HG03196 (cell line): ENCODE measurements around the gene PJA1.

Source experiments
- ATAC-seq: cut with Tn5 transposase; IDR thresholded peaks from one replicate; pipeline ENCODE4 v1.9.1; 2021; ENCODE audit not compliant: unreplicated experiment

The PJA1 gene, protein sequence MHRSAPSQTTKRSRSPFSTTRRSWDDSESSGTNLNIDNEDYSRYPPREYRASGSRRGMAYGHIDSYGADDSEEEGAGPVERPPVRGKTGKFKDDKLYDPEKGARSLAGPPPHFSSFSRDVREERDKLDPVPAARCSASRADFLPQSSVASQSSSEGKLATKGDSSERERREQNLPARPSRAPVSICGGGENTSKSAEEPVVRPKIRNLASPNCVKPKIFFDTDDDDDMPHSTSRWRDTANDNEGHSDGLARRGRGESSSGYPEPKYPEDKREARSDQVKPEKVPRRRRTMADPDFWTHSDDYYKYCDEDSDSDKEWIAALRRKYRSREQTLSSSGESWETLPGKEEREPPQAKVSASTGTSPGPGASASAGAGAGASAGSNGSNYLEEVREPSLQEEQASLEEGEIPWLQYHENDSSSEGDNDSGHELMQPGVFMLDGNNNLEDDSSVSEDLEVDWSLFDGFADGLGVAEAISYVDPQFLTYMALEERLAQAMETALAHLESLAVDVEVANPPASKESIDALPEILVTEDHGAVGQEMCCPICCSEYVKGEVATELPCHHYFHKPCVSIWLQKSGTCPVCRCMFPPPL

DNA sequence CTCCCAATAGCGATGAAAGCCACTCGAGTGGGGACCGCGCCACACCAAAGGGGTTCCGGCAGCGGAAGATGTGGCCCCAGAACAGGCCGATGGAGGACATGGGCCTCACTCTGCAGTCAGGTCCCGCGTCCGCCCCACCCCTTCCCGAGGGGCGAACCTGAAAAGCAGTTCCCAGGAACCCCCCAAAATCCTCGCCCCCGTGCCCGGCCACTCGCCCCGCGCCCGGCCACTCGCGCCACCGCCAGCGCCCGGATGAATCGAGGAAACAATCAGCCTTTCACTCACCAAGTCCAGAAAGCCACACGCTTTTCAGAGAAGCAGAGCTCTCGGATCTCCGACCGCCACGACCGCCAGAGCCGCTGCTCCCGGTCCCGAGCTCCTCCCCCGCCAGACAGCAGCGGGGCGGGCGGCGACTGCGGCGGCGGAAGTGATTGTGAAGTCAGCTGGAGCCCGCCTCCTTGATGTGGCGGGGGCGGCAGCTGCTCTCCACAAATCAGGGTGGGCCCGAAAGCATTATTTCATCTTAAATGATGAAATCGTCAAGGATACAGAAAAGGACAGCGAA is at the start of gene PJA1:
TSS of gene PJA1 (minus strand) at position 367 of the 565 bp plus-strand sequence. CDS start 2,380 bp downstream, outside the sequence.
- ATAC-seq: peak; percentile 90

DNA sequence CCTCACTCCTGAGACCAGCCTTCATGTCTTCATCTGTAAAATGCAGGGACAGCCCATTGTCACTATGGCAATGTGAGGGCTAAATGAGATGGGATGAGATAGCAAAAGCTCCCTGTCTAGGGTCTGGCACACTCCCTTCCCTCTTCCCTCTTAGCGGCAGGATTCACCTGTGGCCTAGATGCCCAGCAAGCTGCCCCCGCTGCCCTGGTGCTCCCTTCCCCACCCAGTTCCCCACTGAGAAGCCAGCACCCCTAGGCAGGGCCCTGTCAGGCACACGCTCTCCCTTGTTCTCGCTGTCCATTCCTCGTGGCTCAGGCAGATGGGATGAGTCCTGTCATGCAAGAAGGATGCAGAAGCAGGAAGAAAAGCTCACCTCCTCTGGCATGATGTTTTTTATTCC is 49.2 kb upstream of the PJA1 start:
- no peak for ATAC-seq

DNA sequence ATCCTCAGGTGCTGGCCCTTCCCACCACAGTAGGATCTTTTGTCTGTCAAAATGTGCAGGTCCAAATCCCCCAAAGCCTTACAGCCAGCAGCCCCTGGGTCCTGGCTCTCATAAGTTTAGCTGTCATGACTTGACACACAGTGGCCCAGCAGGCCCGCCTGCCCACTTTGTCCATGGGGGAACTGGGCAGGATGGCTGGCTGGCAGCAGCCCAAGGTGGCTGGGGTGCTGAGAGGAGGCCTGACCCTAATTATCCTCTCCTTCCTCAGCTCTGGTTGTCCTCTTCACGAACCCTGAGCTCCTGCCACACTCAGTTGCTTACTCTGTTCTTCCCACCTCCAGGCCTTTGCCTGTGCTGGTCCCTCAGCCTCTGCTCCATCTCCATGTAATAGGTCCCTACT is 46.4 kb upstream of the PJA1 start:
- ATAC-seq: no peak

DNA sequence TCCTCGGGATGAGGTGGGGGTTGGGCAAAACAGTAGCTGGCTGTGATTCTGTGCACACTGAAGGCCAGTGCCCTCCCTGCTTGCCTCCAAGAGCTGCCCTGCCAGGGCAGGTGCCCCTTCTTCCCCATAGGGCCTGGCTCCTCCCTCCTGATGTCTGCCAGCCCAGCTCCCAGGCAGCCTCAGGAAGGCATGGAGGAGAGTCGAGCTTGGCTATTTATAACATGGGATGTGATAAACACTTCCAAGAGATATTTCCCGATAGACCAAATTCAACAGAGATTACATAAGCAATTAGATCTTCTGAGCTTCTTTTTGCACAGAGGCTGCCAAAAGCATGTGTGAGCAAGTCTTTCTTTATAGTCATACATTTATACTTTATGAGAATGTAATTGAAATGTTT is 45.3 kb upstream of the PJA1 start:
- no peak for ATAC-seq

DNA sequence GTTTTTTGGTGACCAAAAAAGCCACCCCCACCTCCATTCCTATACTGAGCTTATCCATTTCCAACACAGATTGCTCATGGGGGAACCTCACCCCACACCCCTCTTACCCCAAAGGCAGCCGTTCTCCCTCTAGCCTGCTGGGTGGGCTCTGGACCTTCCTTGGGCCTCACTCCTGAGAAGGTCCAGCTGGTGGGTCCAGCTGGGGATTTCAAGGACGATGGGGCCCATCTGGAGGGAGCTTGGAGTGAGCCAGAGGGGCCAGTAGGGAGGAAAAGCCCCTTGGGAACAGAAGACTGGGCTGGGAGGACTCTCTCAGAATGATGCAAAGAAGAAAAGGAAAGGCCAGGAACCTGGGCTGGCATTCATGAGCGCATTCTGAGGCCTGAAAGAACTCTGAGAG is 42.0 kb upstream of the PJA1 start:
- no peak for ATAC-seq

DNA sequence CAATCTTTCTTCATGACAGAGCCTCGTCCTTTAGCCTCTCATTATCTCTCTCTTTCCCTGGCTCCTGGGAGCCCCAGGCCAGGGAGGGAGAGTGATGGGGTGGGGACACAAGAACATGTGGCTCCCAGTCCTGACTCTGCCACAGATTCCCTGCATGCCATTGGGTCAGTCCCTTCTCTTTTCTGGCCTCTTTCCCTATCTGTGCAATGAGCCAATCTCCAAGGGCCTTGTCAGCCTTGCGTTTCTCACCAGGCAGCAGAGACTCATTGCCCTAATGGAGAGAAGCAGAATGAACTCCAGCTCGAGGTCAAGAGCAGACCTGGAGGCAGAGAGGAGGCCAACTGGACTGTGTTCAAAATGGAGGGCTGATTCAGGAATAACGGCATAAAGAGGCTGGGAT is 38.4 kb upstream of the PJA1 start:
- no peak for ATAC-seq

DNA sequence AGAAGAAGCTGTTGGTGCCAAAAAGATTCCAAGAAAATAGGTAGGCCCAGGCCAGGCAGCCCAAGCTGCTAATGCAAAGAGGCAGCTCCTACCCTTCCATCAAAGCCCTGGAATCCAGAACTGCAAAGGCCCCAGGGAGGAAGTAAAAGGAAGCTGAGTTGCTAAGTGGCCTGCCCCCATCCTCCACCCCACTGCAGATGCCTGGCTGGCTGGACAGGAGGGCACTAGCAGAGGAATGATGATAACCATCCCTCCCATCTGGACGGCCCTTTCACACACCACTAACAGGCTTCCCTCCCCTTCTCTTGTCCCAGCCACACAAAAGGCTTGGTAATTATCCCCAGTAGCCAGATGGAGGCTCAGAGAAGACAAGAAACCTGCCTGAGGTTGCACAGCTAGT is 32.4 kb upstream of the PJA1 start:
- no peak for ATAC-seq

DNA sequence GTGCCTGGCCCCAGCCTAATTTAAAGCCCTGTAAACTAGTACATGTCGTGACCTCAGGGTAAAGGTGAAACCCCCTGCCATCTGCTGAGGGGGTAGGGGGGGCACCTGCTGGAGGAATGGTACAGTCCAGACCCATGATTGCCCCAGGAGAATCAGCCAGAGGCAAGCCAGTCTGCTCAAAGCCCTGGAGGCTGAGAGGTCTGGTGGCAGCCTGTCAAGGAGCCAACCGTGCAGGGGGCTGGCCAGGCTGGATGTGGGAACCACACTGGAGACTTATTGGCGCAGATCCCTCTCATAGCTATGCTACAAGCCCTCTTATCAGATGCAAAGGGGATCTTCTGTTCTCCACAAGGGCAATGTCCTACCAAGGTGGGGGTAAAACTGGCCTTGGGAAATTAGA is 31.4 kb upstream of the PJA1 start:
- no peak for ATAC-seq

DNA sequence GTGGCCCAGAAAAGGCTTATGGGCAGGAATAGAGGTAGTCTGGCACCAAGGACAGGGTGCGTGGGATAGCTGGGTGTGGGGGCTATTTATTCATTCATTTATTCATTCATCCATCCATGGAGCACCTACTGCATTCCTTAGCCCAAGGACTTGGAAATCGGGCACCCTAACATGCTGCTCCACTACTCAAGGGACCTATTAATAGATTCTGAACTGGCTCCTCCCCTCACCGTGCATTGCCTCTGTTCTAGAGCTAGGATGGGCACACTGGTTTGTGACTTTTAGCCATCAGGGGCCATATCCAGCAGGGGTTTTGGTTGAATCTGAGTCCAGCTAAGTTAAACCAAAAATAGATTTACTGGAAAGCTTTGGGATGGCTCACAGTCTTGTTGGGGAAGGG is 30.6 kb upstream of the PJA1 start:
- ATAC-seq: no peak

DNA sequence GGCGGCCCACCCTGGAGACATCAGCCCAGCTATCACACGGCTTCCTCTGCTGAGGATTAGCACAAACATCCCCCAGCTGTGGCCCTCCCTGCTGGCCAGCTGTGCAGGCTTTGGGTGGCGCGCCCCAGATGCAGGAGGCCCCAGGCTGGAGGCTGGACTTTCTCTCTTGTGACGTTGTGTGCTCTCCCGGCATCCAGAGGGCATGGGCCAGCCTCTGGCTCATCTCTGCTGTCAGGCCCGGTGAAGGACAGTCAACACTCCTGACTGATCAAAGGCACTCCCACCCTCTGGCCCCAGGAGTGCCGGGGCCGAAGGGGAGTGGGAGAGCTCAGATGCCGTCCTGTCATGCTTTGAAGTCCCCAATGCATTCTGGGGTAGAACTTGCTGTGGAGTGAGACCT is 29.9 kb upstream of the PJA1 start:
- no peak for ATAC-seq

DNA sequence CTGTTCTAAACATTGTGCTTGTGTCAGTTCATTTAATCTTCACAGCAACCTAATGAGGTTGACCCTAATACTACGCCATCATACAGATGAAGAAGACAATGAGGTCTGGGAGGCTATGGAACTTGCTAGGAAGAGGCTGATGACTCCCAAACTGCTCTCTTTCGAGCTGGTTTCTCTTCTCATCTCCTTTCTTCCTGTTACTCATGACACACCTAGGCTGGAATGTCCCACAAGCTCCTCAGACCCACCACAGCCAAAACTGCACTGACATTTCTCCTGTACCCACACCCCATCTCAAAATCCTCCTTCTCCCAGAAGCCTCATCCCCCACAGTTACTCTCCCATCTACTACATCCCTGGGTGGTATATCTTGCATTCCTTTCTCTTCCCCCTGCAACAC is 27.4 kb upstream of the PJA1 start:
- ATAC-seq: no peak

DNA sequence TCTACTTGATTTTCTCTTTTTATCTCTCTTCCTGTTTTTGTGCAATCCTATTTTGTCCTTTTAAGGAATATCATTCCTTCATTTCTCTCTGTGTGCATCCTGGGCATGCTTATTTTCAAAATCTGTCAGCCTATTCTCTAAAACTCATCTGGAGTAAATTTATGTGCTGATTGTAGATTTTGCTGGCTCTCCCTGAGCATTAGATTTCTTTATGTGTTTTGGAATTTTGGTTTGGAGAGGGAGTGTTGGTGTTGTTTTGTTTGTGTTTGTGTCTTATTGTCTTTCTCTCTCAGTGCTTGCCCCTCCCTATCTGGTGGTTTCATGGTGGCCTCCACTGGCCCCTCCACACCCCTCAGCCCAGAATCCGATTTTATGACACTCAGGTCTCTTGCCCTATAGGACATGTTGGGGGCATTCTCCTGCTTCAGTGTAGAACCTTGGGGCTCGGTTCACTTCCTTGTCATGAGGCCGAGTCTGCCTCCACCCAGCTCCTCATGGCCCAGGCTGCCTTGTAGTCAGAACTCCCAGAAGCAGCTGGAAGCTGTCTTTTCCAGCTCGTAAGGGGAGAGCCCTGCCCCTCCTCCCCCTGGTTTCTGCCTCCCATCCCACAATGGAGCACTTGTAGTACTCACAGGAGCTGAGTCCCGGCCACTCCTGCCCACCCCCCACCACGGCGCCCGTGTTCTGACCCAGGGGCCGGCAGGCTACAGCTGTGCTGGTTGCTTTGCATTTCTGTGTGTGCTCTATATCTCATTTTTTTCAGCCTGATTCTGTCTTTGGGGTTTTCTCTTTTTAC is 24.5 kb upstream of the PJA1 start:
- no peak for ATAC-seq

DNA sequence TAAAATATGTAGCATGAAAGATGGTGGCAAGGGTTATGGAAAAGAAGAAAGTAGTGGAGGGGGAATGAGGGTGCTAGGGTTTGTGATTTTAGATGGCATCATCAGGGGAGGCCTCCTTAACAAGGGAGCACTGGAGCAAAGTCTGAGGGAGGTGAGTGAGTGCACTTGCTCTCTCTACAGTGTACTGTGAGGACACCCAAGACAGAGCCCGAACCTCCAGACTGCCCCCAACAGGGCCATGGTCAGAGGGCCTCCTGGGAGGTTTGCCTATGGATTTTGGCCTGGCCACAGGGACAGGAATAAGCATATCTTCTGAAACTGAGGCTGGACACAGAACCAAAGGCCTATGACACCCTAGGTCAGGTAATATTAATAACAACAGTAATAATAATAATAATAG is 21.4 kb upstream of the PJA1 start:
- no peak for ATAC-seq

DNA sequence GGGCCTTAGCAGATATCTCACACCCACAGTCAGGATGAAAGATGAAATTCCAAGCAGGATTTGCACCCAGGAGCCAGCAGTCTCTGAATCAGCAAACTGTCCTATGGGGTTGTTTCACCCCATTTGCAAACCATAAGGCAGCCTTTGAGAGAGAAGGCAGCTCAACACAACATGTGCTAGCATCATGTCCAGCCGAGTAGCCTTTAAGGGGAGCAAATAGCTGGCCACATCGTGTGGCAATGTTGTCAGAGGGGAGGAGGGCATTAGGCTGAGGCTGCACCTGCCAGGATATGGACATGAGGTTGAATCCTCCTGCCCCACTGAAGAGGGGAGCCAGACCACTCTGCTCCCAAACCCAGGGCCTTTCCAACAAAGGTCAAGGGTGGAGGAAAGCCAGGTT is 20.6 kb upstream of the PJA1 start:
- ATAC-seq: no peak

DNA sequence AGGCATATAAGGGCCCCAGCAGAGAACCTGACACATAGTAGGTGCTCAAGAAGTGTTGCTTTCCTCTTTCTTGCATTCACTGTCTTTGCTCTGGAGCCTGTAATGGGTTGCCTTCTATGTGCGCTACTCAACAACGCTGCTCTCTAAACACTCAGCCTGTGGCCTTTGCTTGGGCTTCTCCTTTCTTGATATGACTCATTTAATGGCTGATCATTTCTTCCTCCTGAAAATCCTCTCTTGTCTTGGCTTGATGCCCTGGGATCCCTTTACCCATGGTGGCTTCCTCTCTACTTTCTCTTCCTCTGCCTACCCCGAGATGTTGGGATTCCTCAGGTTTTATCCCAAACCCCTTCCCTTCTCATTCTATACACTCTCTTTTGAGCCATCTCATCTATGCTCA is 19.9 kb upstream of the PJA1 start:
- no peak for ATAC-seq

DNA sequence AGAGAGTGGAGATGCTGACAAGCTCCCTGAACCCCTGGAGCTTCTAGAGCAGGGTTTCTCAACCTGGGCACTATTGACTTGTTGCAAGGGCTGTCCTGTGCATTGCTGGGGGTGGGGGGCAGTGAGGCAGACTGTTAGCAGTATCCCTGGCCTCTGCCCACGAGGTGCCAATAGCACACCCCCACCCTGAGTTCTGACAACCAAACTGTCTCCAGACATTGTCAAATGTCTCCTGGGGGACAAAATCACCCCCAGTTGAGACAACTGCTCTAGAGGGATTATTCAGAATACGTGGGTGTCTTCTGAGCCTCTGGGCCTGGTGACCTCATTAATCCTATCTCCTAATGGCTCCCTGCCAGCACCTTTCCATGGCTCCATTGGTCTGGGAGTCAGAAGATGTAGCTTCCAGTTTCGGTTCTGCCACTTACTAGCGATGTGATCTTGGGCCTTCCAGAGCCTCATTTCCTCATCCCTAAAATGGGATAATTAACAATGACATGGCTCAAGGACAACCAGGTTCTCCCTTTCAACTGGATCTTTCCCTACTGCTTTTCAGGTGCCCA is 17.6 kb upstream of the PJA1 start:
- no peak for ATAC-seq

DNA sequence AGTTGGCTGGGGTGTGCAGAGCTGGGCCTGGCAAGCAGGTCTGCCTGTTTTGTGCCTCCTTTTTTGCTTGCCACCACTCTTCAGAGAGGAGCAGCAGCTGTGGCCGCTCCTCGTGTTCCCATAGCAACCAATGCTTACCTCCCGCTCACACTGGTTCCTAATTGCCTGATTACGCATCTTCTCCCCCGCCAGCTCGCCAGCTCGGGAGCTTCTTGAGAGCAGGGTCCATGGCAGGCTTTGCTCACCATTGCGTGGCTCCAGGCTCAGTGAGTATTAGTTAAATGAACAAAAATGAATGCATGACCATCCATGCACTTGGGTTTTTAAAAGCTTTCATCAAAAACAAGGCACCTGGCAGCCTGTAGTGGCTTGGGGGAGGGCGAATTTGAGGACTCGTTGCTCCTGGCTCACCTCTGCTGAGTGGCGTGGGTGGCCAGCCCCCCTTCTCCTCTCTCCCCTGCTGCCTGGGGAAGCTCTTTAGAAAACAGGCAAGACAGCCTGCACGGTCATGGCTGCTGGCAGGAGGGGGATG is 14.2 kb upstream of the PJA1 start:
- ATAC-seq: no peak

DNA sequence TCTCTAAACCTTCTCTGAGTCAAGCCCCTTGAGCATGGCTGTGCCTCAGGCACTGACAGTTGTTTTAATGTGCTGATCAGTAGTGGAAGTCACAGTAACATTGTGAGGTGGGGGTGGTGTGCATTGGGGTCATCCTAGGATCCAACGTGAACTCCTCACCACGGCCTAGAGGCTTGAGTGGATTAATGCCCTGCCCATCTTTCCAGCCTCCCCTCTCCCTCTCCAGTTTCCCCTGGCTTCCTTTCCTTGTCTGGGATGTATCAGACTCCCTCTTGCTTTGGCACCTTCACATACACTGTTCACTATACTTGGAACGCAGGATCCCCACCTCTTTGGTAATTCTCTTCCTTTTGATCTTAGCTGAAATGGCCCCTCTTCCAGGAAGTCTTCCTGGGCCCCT is 13.3 kb upstream of the PJA1 start:
- ATAC-seq: no peak

DNA sequence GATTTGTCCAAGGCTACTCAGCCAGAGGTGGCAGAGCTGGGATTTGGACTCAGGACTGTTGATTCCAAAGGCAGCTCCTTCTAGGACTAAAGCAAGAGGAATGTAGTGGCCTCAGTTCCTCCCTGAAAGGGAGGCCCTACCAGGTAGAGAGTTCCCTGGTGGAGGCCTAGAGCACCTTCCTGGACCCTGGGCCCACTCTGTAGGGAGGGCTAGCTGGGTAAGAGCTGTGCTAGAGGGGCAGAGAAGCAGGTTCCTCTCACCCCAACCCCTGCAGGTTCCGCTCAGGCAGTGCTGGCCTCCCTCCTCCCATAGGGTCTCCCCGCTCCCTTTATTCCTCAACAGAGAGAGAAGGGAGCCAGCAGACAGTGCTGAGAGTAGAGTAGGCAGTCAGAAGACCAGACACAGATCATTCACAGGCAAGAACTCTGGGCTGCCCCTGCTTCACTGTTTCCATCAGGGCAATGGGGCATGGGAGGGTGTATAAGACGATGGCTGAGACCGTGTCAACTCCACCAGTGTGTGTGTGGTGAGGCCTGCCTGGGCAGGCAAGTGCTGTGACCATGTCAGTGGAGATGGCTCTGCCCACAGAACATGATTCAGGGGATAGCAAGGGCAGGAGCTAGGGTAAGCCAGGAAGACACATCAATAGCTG is 12.4 kb upstream of the PJA1 start:
- no peak for ATAC-seq

DNA sequence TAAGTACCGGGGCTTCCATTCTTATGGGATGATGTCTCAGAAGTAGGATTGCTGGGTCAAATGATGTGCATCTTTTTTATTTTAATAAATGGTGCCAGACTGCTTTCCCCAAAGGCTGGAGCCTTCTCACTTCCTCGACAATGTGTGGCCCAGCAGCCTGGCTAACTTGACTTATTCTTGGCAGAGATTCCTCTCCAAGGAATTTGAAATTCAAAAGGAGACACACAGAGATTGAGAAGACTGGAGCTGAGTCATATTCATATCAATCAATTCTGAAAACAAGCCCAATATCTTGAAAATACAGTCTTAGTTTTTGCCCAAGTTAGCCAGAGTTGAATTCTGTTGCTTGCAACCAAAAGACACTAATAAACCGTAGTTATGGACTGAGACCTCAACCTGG is 10.8 kb upstream of the PJA1 start:
- ATAC-seq: no peak

DNA sequence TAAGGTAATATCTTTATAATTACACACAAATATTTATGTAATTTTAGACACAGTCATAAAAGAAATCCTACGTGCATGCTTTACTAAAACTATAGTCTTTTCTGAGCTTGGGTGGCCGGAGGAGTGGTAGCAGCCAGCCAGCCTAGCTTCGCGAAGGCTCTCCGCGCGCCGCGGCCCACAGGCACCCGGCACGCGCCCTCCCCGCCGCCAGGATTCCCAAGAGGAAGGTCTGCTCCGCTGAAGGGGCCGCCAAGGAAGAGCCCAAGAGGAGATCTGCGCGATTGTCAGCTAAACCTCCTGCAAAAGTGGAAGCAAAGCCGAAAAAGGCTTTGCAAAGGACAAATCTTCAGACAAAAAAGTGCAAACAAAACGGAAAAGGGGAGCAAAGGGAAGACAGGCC is 8.7 kb upstream of the PJA1 start:
- no peak for ATAC-seq
